Measurements from ENCODE around the gene MAP3K1.
"Not testable (repeated sequence)": the region's sequence is repeated elsewhere in the genome, so short reads cannot be mapped to it uniquely, and the experiment has no call there.

MAP3K1 gene

DNA sequence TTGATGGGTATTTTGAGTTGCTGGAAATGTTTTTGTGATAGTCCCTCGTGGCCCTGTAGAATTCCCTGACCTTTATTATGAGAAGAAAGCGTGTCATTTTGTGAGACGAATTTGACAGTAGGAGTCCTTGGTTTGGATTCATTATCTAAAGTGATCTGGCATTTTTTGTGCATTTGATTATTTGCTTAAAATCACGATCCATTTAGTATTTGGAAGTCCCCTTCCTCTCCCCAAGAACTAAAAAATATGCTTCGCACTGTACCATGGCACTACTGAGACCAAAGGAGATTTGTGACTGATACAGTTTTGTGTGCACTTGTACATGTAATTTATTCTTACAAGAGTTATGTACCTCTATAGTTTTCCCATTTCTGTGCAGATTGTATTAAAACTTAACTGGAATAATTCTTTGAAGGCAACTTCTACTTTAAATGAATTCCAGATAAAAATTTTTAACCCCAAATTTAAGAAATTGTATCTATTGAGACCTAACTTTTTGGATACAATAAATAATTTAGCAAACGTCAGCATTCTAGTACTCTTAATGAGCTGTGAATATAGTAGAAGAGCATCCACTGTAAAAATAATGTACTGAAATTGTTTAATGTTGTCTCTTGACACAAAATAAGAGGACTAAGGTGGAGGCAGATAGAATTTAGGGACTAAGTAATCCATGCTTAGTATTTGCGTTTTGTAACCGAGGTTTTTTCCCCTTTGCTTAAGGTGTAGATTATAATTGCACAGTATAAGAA lies 2.1 kb downstream of the MAP3K1 start:
- DNase-seq, result peak; percentile 41

GRCh38 chr5:56818450-56819037 lies 3.2 kb downstream of the MAP3K1 start:
- no peak for DNase-seq

DNA sequence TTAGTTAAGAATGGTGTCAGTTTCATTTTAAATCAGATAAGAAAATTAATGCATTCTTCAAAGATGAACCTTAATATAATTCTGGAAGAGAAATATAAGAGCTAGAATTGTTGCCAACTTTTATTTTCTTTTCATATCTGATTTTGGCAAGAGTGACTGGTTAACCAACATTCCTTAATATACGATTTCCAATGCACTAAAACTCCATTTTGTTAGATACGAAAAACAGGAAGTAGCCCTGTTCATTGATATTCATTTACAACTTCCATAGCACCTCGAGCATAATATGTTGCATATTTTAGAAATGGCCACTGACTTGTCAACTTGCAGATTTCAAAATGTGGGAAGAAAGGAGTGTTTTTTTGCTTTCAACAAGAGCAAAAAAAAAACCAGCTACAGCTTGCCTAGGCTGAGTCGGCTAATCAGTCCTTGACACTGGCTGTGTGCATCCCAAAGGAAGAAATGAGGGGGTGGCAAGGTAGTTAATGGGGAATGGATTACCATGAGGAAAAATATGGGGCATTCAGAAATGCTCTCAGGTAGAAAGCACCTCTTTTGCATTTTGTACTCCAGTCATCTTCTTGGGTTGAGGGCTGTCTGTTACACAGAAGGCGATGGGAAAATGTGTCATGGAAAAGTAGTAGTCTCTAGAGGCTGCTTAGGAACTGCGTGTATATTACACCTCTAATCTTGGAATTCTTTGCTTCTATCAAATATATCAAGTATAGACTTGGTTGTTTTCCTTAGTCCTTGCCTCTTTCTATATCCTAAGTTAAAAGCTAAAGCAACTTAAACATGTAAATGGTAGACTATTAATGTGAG lies 3.9 kb downstream of the MAP3K1 start:
- DNase-seq, result no peak

DNA sequence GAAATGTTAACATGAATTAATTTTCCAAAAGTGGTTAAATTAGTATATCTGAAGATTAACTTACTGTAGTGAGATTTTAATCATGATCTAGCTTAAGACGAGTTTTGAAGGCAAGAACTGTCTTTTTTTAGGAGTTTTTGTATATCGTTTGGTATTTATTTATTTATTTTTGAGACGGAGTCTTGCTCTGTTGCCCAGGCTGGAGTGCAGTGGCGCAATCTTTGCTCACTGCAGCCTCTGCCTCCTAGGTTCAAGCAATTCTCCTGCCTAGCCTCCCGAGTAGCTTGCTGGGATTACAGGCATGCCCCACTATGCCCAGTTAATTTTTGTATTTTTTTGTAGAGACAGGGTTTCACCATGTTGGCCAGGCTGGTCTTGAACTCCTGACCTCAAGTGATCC lies 6.5 kb downstream of the MAP3K1 start:
- DNase-seq, result not testable (repeated sequence)

GRCh38 chr5:56822981-56823380 lies 7.6 kb downstream of the MAP3K1 start:
- DNase-seq, result no peak

- DNase-seq, result no peak
These were observed 8.7 kb downstream of the MAP3K1 start for GRCh38 chr5:56824019-56824418.

GRCh38 chr5:56825222-56825824 lies 10.0 kb downstream of the MAP3K1 start:
- no peak for DNase-seq

DNA sequence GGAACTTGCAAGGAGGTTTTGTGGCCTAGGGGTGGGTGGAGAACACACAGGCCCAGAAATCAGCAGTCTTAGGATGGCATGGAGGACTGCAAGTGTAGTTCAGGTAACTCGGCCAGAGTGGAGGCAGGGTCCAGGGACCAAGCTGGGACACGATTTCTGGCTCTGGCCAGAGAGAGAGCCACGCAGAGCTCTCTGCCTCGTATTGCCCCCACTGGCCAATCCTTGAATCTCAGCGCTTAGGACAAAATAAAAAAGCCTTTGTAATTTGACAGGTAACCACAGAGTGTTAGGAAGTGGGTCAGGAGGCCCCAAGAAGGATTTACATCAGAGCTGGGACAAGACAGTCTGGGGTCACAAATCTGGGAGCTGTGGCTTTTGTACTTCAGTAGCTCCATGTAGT lies 11.7 kb downstream of the MAP3K1 start:
- DNase-seq, result no peak

- DNase-seq, result no peak
These were observed 12.6 kb downstream of the MAP3K1 start for GRCh38 chr5:56827924-56828323.

- peak; percentile 78 for DNase-seq
These were observed 14.0 kb downstream of the MAP3K1 start for GRCh38 chr5:56829137-56829908.

GRCh38 chr5:56831773-56832172 lies 16.4 kb downstream of the MAP3K1 start:
- no peak for DNase-seq

GRCh38 chr5:56833325-56833724 lies 18.0 kb downstream of the MAP3K1 start:
- no peak for DNase-seq

DNA sequence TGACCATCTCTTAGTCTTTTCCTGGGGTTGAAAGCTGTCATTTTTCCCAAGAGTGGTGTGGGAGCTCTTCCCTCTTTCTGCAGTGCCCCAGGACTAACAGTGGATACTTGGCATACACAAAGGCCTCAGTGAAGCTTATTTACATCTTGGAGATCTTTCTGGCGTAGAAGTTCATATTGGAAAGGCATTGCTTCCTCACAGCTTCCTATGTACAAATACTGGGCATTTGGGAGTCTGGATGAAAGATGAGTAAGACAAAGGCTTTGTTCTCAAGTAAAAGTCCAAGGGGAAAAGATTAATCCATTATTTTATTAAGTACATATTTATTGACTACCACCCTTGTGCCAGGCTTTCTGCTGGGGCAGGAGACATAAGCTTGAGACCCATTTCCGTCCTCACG lies 22.0 kb downstream of the MAP3K1 start:
- DNase-seq, result no peak

DNA sequence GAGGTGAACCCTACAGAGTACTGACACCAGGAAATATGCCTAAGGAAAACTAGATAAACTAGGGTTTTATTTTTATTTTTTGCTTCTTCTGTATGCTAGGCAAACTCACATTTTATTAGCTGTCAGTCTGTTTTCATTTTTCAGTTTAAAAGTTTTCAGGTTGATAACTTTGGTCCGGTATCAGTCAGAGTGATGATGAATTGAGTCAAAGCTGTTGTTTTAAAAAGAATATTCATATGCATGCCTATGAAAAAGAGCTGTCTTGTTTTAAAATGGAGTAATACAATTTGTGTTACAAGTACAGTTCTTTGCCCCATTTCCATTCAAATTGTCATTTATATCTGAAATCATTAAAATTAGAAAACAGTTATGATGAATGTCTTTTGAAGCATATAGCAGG lies 22.6 kb downstream of the MAP3K1 start:
- no peak for DNase-seq

GRCh38 chr5:56838409-56839039 lies 23.2 kb downstream of the MAP3K1 start:
- DNase-seq, result peak; percentile 67

GRCh38 chr5:56839062-56839461 lies 23.7 kb downstream of the MAP3K1 start:
- no peak for DNase-seq

DNA sequence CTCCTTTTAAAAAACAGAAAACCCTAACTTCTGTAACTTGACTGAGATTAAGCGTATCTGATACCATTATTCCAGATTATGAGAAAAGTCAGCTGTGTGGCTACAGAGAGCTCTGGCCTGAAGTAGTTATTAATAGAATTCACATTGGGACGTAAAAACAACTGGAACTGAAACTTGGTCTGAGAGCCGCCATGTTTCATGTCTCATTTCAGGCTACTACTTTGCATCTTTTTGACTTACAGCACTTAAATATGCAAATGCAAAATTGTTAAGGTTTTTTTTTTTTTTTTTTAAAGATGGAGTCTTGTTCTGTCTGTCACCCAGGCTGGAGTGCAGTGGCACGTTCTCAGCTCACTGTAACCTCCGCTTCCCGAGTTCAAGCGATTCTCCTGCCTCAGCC lies 25.2 kb downstream of the MAP3K1 start:
- no peak for DNase-seq

DNA sequence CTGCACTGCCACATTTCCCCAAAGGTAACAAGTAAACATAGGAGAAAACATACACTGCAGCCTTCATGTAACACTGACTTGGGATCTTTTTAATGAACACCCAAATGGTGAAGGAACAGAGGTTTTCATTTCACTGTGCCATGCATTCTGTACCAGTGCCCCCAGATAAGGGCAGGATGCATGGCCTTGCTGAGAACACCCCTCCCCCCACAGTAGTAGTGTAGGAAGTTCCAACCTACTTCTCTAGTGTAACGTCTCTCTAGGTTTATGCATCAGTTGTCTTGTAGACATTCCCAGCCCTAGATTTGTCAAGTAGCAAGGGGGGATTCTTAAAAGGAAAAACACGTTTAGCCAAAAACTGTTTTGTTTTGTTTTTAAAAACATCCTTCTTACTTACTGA lies 29.9 kb downstream of the MAP3K1 start:
- DNase-seq, result no peak

- DNase-seq, result no peak
These were observed 30.6 kb downstream of the MAP3K1 start for GRCh38 chr5:56845904-56846480.

- no peak for DNase-seq
These were observed 32.9 kb downstream of the MAP3K1 start for GRCh38 chr5:56848206-56848605.

- no peak for DNase-seq
These were observed 34.3 kb downstream of the MAP3K1 start for GRCh38 chr5:56849671-56850070.

DNA sequence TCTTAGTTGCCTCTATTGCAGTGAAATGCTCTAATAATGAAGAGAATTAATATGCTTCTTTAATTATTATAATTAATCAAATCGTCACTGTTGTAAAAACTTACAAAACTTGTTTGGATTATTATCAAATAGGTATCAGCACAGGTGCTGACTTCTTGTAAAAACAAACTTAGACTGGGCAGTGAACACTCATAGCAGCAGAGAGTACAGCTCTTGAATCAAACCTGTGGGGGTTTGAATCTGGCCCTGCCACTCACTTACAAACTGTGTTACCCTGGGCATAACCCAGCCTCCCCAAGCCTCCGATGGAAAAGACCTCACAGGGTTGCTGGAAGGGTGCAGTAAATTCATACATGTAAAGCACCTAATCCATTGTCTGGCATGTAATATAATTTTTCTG lies 35.1 kb downstream of the MAP3K1 start:
- no peak for DNase-seq

All from CD4-positive, alpha-beta T cell treated with Interleukin-4 for 4 hours (primary cell).